ENCODE data around the gene PHAX. TPM values are rescaled to one million over a fixed set of nuclear protein-coding genes. Genes with fewer than 3 reads are reported as not detected.

Gene PHAX
- total and polyA plus RNA-seq, 10 of the 15 experiments (the other 5 are each of a cell fraction or from before 2014, with no cell fraction given): 28.2 to 88.7 (median 60.3) TPM

GRCh38 chr5:126595486-126596083 lies 5.2 kb upstream of the PHAX start:
- intact Hi-C loops (cut with micrococcal nuclease; ENCODE audit: unreplicated experiment) (no loop called here), in situ Hi-C loops (cut with MboI) (no loop called here)
- Histone ChIP-seq H3K4me3 (no peak overlapping the region), H3K4me2 (ENCODE audit: control insufficient read depth, insufficient read depth) (peak overlapping the region; percentile 50; the same call in 1 of the 2 replicates), H3K9me3 (replicated peaks; ENCODE audit: control insufficient read depth, insufficient read depth, low read length) (peaks cover 4% of the 10 kb centered on the region; the same call in 2 of the 3 replicates), H3K27me3 (replicated peaks in 1 of 2; ENCODE audit: control insufficient read depth in 2 of 2, insufficient read depth in 2 of 2, low read length in 1 of 2) (peaks cover 0 to 2% of the 10 kb centered on the region in 2 experiments; a peak in 3 of 4 replicates), H3K4me1 (ENCODE audit: control insufficient read depth, insufficient read depth, low read length) (no peaks in the 10 kb centered on the region), H2AFZ (ENCODE audit: control insufficient read depth, low read depth, low read length) (peak overlapping the region; percentile 65; the same call in 1 of the 2 replicates), H3K9ac (ENCODE audit: control insufficient read depth, insufficient read depth, low read length) (no peak overlapping the region), H3K27ac (ENCODE audit: control insufficient read depth, insufficient read depth) (no peak overlapping the region), H4K20me1 (ENCODE audit: control insufficient read depth, insufficient read depth) (no peaks in the 10 kb centered on the region), H3K79me2 (ENCODE audit: control insufficient read depth, insufficient read depth, low read length) (no peaks in the 10 kb centered on the region), H3K36me3 (ENCODE audit: control insufficient read depth in 2 of 2, insufficient read depth in 2 of 2, low read length in 1 of 2) (no peaks in the 10 kb centered on the region)
- POLR2A ChIA-PET: interaction anchor here (0.6 kb wide), 1 partner anchor 172 kb away, joined by 3 read pairs; no protein-coding TSS in a partner anchor
- DNase-seq (ENCODE audit: low read depth, low spot score) (no peak), FAIRE-seq (no peak), ATAC-seq (peak; percentile 18; the same call in 1 of the 3 replicates)
- WGBS (ENCODE audit: insufficient coverage, insufficient replicate concordance, low lambda C conversion rate, missing lambda C conversion rate): 78% methylated on average over 21 of the region's 22 CpGs
- no TSS peak for BruUV-seq (replicated peaks)
- SMC1A ChIA-PET (ENCODE audit: uncharacterized antibody, unreplicated experiment): no interaction called here
- RAD21 ChIA-PET (ENCODE audit: unreplicated experiment): no interaction called here
- no peak for TF ChIP-seq ASH2L (IDR thresholded peaks at IDR 0.05; ENCODE audit: borderline replicate concordance, low read depth)
- CTCF ChIA-PET: no interaction called here

- Histone ChIP-seq H3K4me1 (ENCODE audit: control insufficient read depth, insufficient read depth, low read length) (no peaks in the 10 kb centered on the region; the same call in 1 of the 2 replicates), H3K4me2 (ENCODE audit: control insufficient read depth, insufficient read depth) (no peak overlapping the region), H3K27ac (ENCODE audit: control insufficient read depth, insufficient read depth) (no peak overlapping the region), H2AFZ (ENCODE audit: control insufficient read depth, low read depth, low read length) (no peak overlapping the region), H3K9ac (ENCODE audit: control insufficient read depth, insufficient read depth, low read length) (no peak overlapping the region), H3K36me3 (ENCODE audit: control insufficient read depth in 2 of 2, insufficient read depth in 2 of 2, low read length in 1 of 2) (no peaks in the 10 kb centered on the region), H4K20me1 (ENCODE audit: control insufficient read depth, insufficient read depth) (no peaks in the 10 kb centered on the region), H3K27me3 (replicated peaks in 1 of 2; ENCODE audit: control insufficient read depth in 2 of 2, insufficient read depth in 2 of 2, low read length in 1 of 2) (peaks cover 0 to 2% of the 10 kb centered on the region in 2 experiments; a peak in 3 of 4 replicates), H3K9me3 (replicated peaks; ENCODE audit: control insufficient read depth, insufficient read depth, low read length) (peaks cover 4% of the 10 kb centered on the region; the same call in 2 of the 3 replicates), H3K4me3 (no peak overlapping the region), H3K79me2 (ENCODE audit: control insufficient read depth, insufficient read depth, low read length) (peaks cover 12% of the 10 kb centered on the region)
- intact Hi-C loops (cut with micrococcal nuclease; ENCODE audit: unreplicated experiment): no loop called here
- DNase-seq (ENCODE audit: low read depth, low spot score): no peak
- ChIA-PET SMC1A (ENCODE audit: uncharacterized antibody, unreplicated experiment) (no interaction called here), POLR2A (no interaction called here), RAD21 (ENCODE audit: unreplicated experiment) (no interaction called here), CTCF (no interaction called here)
- 86% methylated on average over 4 of the region's 4 CpGs for WGBS (ENCODE audit: insufficient coverage, insufficient replicate concordance, low lambda C conversion rate, missing lambda C conversion rate)
- no TSS peak for BruUV-seq (replicated peaks)
- no peak for ATAC-seq
- no peak for FAIRE-seq
- in situ Hi-C loops (cut with MboI): no loop called here
- TF ChIP-seq NFXL1 (IDR thresholded peaks at IDR 0.05; ENCODE audit: borderline replicate concordance) (no peak), TCF7 (IDR thresholded peaks at IDR 0.05; ENCODE audit: borderline replicate concordance) (no peak), STAT3 (IDR thresholded peaks at IDR 0.05; ENCODE audit: low read depth, low read length) (no peak), BCL3 (IDR thresholded peaks at IDR 0.05; ENCODE audit: borderline replicate concordance, insufficient read depth, low read depth, low read length, poor library complexity, severe bottlenecking) (no peak), NFYB (IDR thresholded peaks at IDR 0.05; ENCODE audit: insufficient read depth, low read depth, low read length) (no peak), ZBED1 (IDR thresholded peaks at IDR 0.05; ENCODE audit: borderline replicate concordance) (no peak), NR2C2 (IDR thresholded peaks at IDR 0.05; ENCODE audit: borderline replicate concordance, control insufficient read depth, insufficient read length, low read depth) (no peak), RUNX3 (IDR thresholded peaks at IDR 0.05; ENCODE audit: low read length) (no peak), PBX3 (IDR thresholded peaks at IDR 0.05; ENCODE audit: insufficient replicate concordance, low read depth, low read length) (no peak), ZBTB4 (CRISPR knock-in tag; IDR thresholded peaks at IDR 0.05) (no peak)
Measured at GRCh38 chr5:126597156-126597555, 3.6 kb upstream of the PHAX start.

Measured in GM12878 (cell line).